NCI-H146 treated with DMSO at 0.1 percent for 48 hours (cell line): ENCODE data around the gene ZNRD2.

ENCODE experiments used
- DNase-seq: peaks from one replicate; lab custom pipeline; 2025; ENCODE audit not compliant: unreplicated experiment; lab: John Stamatoyannopoulos, UW

Gene ZNRD2

GRCh38 chr11:65538232-65538914 lies 31.9 kb upstream of the ZNRD2 start:
- no peak for DNase-seq

GRCh38 chr11:65538915-65539743 lies 31.1 kb upstream of the ZNRD2 start:
- no peak for DNase-seq

GRCh38 chr11:65539744-65540289 lies 30.5 kb upstream of the ZNRD2 start:
- no peak for DNase-seq

DNA sequence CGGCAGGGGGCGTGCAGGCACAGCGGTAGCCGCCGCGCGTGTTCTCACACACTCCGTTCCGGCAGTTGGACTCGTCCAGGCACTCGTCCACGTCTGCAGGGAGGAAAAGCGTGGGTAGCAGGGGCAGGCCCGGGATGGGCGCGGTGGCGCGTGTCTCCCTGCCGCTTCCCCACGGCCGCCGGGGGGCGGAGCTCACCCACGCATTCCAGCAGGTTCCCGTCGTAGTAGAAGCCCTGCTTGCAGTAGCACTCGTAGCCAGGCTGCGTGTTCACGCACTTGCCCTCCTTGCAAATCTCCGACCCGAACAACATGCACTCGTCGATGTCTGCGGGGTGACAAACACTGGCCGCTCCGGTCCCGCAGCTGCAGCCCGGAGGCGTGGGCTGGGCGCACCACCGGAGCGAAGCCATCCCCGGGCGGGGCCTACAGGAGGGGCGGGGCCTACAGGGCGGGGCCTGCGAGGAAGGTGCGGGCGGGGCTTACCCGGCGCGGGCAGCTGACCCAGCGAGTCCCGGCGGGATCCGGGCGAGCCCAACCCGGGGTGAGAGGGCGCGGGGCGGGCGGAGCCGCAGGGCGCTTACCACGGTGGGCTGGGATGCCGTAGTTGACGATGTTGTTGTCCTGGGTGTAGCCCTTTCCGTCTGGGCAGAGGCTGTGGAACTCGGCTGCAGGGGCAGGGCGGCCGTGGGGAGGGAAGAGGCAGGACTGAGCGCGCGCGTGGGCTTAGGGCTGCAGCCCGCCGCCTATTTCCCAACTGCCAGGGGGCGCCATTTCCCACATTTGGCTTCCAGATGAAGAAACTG lies 29.8 kb upstream of the ZNRD2 start:
- no peak for DNase-seq

DNA sequence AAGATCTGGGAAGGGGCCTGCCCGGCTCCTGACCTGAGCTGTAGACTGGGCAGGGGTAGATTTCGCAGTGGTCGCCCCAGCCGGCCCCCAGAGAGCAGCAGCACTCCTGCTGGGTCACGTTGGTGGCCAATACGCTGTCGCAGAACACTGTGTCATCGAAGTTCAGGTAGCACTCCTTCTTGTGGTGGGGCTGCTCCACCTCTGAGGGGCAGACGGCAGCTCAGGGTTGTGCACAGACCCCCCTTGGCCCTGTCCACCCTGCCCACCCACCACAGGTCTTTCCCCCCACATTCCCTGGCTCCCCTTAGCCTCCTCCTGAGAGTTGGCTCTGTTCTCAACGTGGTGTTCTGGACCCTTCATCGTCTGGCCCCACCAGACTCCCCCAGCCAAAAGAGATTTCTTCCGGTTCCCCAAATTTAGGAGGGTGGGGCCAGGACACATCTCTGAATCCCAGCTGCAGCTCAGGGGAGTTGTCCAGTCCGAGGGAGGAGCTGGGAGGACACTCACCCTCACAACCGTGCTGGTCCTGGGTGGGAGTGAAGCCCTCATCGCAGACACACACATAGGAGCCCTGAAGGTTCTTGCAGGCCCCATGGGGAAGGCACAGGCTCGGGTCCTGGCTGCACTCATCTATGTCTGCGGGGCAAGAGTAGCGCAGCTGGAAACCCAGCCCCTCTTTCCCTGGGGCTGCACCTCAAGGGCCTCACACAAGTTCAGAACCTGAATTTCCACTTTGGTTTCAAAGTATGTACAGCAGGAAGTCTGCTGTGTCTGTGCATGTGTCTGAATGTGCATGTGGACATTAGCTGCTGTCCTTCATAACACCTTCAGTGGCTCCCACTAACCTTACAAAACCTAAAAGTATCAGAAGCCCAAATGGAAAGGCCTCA lies 28.9 kb upstream of the ZNRD2 start:
- no peak for DNase-seq

DNA sequence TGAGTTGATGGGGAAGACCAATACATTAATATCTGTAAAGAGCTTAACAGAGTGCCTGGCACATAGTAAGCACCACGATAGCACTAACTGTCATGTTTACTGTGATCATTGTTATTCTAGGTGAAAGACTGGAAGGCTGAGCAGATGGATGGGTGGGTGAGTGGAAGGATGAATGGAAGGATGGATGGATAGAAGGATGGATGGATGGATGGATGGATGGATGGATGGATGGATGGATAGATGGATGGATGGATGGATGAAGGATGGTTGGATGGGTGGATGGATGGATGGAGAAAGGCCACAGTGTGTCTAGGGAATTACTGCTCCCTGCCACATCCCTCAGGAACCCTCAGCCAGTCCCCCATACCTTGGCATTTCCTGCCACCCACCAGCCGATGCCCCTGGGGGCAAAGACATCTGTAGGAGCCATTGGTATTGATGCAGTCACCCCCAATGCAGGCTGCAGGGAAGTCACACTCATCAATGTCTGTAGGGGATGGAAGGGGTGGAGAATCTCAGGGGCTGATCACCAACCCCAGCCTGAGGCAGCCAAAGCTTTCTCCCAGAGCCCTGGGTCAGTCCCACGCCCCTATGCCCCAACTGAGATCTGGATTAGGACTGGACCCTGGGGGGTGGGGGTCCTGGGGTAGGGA lies 27.4 kb upstream of the ZNRD2 start:
- no peak for DNase-seq

GRCh38 chr11:65545853-65546216 lies 24.4 kb upstream of the ZNRD2 start:
- DNase-seq: no peak

GRCh38 chr11:65546217-65546958 lies 23.9 kb upstream of the ZNRD2 start:
- DNase-seq: no peak

DNA sequence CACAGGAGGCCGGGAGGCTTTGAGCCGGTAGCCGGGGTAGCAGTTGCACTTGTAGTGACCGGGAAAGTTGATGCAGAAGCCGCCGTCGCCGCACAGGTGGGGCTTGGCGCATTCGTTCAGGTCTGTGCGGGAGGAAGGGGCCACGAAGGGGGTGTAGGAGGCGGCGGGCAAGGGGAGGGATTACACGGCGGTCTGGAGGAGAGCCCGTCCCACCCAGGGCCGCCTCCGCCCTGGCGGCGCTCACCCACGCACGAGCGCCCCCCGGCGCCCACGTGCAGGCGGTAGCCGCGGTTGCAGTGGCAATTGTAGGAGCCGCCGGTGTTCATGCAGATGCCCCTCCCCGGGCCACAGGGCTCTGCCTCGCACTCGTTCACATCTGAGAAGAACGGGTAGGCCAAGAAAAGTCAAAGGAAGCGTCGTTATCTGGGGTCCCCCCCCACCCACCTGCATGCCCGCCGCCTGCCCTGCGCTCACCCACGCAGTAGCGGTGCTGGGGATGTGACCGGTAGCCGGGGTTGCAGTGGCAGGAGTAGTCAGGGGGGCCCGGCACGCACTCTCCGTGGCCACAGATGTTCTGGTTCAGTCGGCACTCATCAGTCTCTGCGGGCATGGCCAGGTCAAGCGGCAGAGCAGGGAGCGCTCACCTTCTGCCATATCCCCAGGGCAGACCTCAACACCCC lies 22.7 kb upstream of the ZNRD2 start:
- no peak for DNase-seq

DNA sequence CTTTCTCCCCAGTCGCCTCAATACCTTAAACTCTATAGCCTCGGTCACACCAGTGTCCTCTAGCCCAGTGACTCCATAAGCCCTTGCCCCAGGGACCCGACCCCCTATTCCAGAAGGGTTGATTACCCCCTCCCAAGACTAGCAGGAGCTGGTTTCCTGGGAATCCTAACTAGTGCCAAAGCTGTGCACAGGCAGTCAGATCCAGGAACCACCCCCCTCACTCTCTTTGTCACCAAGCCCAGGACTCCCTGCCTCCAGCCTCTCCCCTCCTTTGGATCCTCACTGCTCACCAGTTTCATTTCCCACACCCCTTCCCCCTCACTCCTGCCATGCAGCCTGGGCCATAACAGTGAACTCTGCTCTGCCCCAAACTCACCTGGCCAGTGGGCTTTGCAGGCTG lies 21.9 kb upstream of the ZNRD2 start:
- no peak for DNase-seq

DNA sequence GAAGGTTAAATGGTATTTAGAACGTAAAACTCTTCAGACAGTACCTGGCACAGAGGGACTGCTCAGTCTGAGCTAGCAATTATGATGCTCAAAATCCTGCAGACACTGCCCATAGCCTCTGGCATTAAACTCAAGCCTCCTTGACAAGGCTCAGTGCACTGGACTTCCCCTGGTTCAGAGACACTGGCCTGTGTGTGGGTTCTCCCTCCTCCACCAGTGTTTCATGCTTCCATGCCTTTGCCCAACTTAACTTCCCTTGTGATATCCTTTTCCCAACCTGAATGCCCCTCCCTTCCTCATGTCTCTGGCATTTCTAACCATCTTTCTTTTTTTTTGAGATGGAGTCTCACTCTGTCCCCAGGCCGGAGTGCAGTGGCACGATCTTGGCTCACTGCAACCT lies 21.2 kb upstream of the ZNRD2 start:
- DNase-seq: no peak

DNA sequence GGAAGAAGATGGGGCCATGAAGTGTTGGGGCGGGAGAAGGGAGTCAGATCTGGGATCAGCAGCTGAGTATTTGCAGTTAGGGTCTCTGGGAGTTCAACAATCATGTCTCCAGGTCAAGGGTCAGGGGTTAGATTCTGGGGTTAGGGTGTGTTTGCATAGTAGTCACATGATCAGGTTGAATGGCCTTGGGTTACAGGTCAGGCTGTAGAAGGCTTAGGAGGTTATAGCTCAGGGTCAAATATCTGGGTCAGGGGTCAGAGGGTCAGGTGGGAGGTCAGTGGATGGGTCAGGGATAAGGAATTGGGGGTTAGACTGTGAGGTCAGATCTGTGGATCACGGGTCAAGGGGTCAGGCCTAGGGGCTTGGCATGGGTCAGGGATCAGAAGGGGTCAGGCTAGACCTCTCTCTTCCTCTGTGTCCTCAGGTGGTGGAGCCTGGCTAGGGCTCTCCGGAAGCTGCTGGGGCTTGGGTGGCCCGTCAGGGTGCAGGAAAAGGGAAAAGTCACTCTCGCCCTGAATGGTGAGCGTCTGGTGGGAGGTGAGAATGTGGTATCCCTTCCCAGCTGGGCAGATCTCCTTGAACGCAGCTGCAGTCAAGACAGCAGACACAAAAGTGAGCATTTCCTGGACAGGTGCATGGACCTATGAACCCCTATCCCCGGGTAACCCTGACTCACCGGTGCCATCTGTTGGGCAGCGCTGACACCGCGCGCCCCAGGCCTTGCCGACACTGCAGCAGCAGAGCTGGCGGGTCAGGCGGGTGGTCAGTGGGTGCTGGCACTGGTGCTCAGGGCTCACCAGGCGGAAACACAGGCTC lies 18.5 kb upstream of the ZNRD2 start:
- DNase-seq: peak; percentile 83

GRCh38 chr11:65552388-65552951 lies 17.8 kb upstream of the ZNRD2 start:
- no peak for DNase-seq

DNA sequence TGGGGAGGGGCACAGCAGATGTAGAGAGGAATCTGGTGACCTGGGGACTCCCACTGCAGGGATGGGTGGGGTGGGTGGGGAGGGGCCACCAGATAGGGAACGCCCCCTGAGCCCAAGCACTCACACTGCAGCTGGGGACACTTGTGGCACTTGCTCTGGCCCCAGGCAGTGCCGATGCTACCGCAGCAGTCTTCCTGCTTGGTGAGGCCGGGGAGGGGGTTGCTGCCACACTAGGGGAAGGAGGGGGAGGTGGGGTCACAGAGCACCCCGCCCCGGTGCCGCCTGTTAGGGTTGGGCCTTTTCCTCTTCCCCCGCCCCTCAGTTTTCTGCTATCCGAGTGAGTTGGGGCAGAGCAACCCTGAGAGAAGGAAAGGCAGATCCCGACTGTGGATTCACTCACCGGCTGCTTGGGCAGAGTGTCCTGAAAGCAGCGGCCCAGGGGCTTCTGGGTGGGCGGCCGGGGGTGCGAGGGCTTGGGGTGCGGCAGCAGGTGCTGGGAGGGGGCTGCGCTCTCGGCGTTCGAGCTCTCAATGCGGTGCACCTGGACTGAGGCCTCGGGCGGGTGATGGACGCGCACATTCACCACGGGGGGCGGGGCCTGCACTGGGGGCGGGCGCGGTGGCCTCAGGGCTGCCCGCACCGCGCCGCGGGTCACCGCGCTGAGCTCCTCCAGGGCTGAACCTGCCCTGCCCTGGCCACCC lies 16.8 kb upstream of the ZNRD2 start:
- no peak for DNase-seq

DNA sequence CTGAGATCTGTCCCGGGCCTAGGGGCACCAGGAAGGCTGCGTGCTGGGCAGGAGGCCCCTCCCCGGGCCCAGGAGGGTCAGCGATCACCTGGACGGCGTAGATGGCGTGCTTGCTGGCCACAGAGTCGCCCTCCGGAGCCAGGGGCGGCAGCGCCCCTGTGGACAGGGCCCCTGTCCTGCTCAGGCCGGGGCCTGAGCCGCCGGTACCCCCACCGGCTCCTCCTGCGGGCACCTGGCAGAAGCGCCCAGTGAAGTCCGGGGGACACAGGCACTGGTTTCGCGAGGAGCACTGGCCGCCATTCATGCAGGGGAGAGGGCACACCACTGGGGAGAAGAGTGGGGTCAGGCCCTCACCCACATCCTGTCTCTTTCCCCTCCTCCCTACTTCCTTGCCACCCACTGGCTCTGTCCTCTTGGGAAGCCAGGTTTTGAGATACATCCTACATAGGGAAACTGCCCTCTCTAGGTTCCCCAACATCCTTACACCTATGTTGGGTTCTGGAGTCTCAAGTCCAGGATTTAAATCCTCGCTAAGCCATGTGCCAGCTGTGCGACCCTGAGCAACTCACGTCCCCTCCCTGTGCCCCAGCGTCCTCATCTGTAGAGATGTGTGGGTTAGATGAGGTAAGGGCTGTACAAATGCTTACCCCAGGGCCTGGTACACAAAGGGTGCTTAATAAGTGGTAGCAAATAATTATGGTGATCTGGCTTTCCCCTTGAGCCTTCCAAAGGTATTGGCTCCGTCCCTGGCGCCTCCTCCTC lies 16.0 kb upstream of the ZNRD2 start:
- no peak for DNase-seq

- no peak for DNase-seq
Measured at GRCh38 chr11:65554842-65555430, 15.3 kb upstream of the ZNRD2 start.
